ENCODE data around the gene OR7C1. TPM values are rescaled to one million over a fixed set of nuclear protein-coding genes. Genes with fewer than 3 reads are reported as not detected.

OR7C1 gene
- total and polyA plus RNA-seq, 2 of the 13 experiments (the other 11 are each of a cell fraction or from before 2014, with no cell fraction given) = not detected

- BruUV-seq (replicated peaks) = no TSS peak
- no peak overlapping the region for H3K9ac ChIP-seq (ENCODE audit: insufficient read depth, low read depth, low read length)
- no peaks in the 10 kb centered on the region for H4K20me1 ChIP-seq (ENCODE audit: insufficient read depth, low read length)
- no peaks in the 10 kb centered on the region for H3K36me3 ChIP-seq (replicated peaks in 1 of 2; ENCODE audit: control insufficient read depth in 1 of 2, insufficient read depth in 2 of 2, low read length in 2 of 2)
- ChIA-PET POLR2A (no interaction called here), CTCF (ENCODE audit: low intra/inter-chr PET ratio, low total read pairs) (no interaction called here)
- no peak overlapping the region for H3K27ac ChIP-seq (ENCODE audit: extremely low read length, insufficient read depth, low read length)
- no peaks in the 10 kb centered on the region for H3K4me1 ChIP-seq (ENCODE audit: insufficient read depth, low read length)
- no peak overlapping the region for H3K4me2 ChIP-seq (ENCODE audit: low read depth, low read length)
- WGBS (ENCODE audit: low lambda C conversion rate) = 44% methylated on average over 16 of the region's 16 CpGs
- no peak for TF ChIP-seq ZFX (CRISPR knock-in tag; IDR thresholded peaks at IDR 0.05; ENCODE audit: low read depth)
- TF ChIP-seq RELA (CRISPR knock-in tag; IDR thresholded peaks at IDR 0.05) = no peak
- no peak for TF ChIP-seq ZNF850 (CRISPR knock-in tag; conservative IDR thresholded peaks at IDR 0.05)
- TF ChIP-seq ATF5 (CRISPR knock-in tag; IDR thresholded peaks at IDR 0.05; ENCODE audit: low read depth) = no peak
- no peak for TF ChIP-seq THAP8 (CRISPR knock-in tag; IDR thresholded peaks at IDR 0.05; ENCODE audit: borderline replicate concordance)
- no peak for TF ChIP-seq ZNF761 (CRISPR knock-in tag; conservative IDR thresholded peaks at IDR 0.05)
- no peak for TF ChIP-seq LCORL (IDR thresholded peaks at IDR 0.05)
- no peak for TF ChIP-seq LCORL (CRISPR knock-in tag; IDR thresholded peaks at IDR 0.05)
- TF ChIP-seq HNRNPL (IDR thresholded peaks at IDR 0.05; ENCODE audit: low read depth, low read length) = no peak
- no peak for FAIRE-seq
- no peak for ATAC-seq
- H3K27me3 ChIP-seq (ENCODE audit: control insufficient read depth in 1 of 2, insufficient read depth in 2 of 2, low read length in 2 of 2) = no peaks in the 10 kb centered on the region; a peak in 2 of 5 replicates
- H3K9me3 ChIP-seq (ENCODE audit: low read length) = no peaks in the 10 kb centered on the region
- no peak overlapping the region for H2AFZ ChIP-seq (ENCODE audit: low read length)
- DNase-seq (ENCODE audit: low spot score) = no peak
- no peaks in the 10 kb centered on the region for H3K79me2 ChIP-seq (ENCODE audit: insufficient read depth, low read length)
- no peak overlapping the region for H3K4me3 ChIP-seq (replicated peaks in 1 of 3; ENCODE audit: insufficient read depth in 1 of 3, low read depth in 2 of 3, low read length in 3 of 3)
- intact Hi-C loops (cut with micrococcal nuclease; ENCODE audit: unreplicated experiment) = no loop called here
- in situ Hi-C loops (cut with HindIII; ENCODE audit: extremely low pct_ligation_motif_present, low pct_unique_long_range_greater_than_20kb) = loop anchor here (10.0 kb wide), 1 partner anchor 112 kb away; no protein-coding TSS in a partner anchor
Observed at GRCh38 chr19:14782626-14783409, 52.2 kb downstream of the OR7C1 start.
